GM18507 (cell line): ENCODE results near the gene GPC4.

Source experiments
- DNase-seq: peaks from one replicate; pipeline ENCODE4 v3.0.0; 2011; ENCODE audit warnings: low read depth; ENCODE audit not compliant: insufficient read length; ENCODE audit errors: extremely low spot score
- FAIRE-seq: peaks from 2 replicates; lab custom pipeline; 2011; peaks lifted over from hg19 to GRCh38; lab: Jason Lieb, UNC

The GPC4 gene

DNA sequence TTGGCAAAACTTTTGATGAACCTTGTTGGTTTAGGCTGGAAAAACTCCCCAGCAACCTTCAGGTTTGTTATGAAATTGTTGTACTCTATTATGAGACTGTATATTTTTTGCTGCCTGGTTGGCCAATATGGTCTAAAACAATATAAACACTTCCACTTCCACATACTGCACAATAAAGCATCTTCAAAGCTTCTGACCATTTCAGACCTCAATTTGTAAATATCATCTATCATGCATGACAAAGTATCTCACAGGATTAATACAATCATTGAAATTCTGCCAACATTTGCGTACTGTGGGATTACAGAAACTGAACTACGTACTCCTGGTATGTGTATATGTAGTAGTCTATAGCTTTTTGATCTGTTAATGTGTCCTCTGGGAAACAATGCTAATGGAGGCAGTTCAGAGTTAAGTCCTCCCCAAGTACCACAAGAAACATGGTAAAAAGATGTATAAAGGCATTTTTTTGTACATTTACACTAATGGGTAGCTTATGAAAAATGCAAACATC, 40.4 kb downstream of the GPC4 start:
- DNase-seq (no peak), FAIRE-seq (peak; percentile 53)

DNA sequence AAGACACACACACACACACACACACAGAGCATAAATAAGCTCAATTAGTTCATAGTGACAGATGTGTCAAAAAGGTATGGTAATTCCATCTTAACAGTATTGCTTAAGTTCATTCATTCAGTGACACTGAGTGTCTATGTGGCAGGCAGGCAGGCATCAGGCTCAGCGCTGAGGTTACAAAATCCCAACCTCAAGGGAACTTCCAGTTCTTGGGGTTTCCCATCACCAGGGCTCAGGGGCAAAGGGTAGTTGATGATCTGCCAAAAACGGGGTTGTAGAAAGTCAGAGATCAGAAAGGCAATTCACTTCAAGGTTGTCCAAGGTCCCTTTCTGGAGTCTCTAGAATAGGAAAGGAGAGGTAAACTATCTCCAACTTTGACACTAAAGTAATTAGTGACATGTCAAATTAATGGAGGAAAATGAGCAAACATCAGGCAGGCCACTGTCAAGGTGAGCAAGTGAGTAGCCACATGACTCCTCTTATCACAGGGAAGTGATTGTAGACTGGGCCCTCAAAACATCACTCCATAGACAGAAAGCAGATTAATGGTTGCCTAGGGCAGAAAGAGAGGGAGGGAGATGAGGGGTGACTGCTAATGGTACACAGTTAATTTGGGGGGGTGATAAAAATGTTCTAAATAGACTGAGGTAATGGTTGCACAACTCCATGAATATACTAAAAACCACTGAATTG, 41.8 kb downstream of the GPC4 start:
- FAIRE-seq (peak; percentile 83), DNase-seq (no peak)

DNA sequence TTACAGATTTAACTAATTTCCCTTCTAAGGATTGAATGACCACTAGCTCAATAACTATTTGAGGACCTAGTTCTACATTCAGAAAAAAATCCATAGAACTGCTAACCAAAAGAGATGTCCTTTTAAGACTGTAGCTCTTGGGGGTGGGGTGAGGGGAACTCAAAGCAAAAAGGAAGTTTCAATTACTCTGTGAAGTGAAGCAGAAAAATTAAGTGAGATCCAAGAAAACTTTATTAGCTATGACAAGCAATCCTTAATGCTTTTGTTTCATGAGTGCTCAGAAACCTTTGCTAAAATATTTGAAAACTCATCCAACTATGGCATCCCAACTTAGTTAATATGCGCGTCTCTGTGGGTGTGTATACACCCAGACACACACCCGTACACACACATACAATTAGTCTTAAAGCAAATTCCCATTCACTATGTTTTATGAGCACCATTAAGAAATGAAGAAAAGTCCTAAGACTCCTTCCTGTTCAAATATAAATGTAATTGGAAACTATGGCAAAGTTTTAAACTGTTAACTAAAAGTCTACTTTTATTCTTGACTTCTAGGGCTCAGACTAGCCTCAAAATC, 44.5 kb downstream of the GPC4 start:
- no peak for DNase-seq
- FAIRE-seq = peak; percentile 63

DNA sequence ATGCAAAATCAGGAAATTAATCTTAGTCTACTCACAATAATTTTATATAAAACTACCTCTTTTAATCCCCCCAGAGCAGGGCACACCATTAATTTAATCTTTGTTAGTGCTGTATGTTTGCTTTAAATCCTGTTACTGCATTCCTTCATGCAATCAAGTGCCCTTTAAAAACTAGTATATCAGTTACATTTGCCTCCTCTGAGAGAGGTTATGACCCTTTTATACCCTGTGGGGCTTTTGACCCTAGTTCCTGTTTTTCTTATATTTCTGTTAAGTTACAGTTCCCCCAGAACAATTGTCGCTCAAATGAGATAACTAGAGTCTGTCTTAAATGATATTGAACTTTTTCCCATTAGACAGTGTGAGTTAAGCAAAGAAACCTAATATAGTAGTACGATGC, 46.2 kb downstream of the GPC4 start:
- peak; percentile 42 for FAIRE-seq
- no peak for DNase-seq

DNA sequence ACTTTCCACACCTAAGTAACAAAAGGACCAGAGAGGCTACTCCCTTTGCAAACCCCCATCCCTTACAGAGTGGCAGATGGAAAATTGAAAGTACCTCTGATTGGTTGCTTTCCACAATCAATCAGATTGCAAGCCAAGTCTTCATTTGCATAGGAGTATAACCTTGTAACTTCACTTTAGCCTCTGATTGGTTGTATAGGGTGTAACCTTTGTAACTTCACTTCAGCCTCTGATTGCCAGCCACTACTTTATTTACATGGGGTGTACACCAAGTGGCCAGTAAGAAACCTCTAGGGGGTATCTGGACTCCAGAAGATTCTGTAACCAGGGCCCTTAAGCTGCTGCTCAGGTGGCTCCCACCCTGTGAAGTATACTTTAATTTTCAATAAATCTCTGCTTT, 48.6 kb downstream of the GPC4 start:
- FAIRE-seq (peak; percentile 36), DNase-seq (no peak)

DNA sequence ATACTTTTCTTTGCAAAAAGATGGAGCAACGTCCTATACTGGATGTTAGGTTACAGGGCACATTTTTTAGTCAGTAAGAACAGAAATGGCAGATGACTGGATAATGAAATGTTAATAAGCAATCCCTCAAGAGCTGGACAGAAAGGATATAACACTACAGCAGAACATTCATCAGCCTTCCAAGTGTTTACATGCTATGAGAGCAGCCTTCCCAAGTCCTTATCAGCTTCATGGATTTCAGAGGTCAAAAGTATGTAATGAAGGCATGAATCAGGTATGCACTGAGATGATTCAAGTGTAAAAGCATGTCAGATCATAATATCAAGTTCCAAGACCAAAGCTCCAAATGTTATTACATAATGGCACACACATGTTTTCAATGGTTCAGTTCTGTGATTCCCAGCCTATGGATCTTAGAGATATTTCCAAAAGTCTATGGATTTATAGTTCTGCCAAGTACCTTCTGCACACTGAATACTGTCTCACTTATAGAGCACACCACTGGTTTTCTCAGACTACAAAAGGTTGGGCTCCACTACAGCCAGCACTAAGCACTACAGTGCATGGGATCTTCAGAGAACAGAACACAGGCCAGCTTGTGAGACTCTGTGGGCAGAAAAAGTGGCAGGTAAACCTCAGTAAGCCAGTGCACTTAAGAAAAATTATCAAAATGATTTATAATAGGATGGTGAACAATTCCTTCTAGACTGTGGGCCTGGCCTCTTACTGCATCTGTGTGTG, 49.2 kb downstream of the GPC4 start:
- FAIRE-seq (no peak), DNase-seq (no peak)

DNA sequence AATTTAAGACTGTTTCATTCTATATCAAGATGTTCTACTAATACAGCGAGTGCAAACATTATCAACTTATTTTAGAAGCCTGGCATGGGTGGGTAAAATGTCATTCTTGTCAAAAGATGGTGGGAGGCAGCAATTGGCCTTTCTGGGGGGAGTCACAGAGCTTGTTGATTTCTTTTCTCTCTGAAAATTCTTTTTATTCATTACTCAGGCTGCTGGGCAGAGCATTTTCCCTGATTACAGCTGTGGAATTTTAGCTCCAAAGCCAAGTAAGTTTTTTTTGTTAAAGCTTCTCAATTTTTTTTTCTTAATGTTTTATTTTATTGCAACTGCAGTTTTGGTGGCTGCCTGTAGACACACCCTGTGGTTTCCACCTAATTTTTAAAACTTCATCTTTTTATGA, 50.4 kb downstream of the GPC4 start:
- DNase-seq (no peak), FAIRE-seq (peak; percentile 55)

DNA sequence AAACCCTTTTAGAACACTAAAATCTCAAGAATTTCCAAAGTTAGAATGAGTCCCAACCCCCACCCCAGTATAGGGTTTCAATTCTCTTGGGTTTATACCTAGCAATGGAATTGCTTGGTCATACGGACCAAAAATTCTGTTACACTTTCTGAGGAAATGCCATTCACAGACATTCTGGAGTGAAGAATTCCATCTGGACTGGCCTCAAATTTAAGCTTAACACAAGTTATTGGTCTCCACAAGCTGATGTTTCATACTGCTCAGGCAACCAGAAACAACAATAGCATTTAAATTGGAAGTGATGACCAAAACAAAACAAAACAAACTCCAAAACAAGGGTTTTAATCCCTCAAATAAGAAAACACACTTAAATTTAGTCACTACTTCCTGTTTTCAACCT, 51.1 kb downstream of the GPC4 start:
- FAIRE-seq (no peak), DNase-seq (no peak)

DNA sequence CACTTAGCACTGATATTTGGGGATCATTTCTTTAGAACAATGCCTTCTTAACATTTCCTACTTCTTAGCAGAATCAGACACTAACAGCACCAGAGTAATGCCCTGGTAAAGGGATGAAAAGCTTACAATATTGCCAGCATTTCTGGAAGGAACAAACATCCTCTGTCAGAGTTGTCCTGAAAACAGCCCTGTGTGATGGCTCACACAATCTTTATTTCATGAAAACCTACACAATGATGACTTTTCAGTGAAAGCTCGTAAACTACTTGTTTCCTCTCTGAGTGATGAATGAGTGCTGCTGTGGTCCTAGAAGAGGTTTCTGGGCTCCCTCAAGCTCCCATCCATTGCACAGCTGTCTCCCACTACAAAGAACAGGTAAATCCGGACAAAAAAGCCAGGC, 52.8 kb downstream of the GPC4 start:
- DNase-seq (no peak), FAIRE-seq (no peak)

DNA sequence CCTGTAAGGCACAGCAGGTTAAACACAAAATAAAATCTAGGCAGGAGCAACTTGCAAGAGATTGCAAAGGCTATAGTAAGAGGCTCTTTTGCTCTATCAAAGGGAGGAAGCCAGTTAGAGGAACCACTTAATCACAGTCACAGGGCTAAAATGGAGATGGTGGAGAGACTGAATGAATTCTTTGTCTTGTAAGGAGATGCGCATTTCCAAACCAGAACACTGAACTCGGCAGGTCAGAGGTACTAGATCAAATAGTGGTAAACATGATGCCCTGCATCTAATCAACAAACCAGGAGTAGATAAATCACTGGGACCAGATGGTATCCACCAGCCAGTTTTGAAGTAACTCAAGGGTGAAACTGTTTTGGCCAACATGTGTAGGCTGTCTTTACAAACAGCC, 55.8 kb downstream of the GPC4 start:
- no peak for DNase-seq
- no peak for FAIRE-seq

DNA sequence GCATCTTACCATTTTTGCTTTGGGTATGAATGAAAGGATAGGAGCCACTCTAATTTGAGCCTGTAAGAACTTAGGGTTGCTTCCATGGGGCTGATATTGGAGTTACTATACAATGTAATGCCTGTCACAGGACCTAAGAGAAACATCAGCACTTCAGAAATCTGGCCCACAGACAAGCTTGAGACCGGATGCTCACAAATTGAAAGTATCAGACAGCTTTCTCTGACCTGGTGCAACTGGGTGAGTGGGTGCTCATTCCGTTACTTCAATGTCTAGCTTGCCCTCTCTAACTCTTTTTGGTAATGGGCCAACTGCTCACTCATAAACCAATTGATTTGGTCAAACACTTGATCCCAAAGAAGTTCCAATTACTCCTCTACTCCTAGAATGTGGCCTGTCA, 62.1 kb downstream of the GPC4 start:
- no peak for FAIRE-seq
- DNase-seq = no peak

DNA sequence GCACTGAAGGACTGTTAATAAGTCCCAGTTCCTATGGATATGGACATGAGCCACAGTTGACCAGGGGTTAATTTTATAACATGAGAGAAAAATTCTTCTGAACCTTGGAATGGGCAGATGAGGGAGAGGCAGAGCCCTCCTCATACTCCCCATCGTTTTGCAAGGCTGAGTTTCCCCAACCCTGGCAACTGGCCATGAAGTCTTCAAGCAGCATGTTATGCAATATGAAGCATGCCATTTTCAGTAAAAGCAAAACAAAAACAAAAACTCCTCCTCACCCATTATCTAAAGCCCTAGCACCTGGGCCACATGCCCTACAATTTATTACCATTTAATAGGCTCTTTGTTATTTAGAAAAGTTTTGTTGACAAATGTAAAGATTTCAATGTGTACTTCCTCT, 64.5 kb downstream of the GPC4 start:
- DNase-seq = no peak
- FAIRE-seq = no peak

DNA sequence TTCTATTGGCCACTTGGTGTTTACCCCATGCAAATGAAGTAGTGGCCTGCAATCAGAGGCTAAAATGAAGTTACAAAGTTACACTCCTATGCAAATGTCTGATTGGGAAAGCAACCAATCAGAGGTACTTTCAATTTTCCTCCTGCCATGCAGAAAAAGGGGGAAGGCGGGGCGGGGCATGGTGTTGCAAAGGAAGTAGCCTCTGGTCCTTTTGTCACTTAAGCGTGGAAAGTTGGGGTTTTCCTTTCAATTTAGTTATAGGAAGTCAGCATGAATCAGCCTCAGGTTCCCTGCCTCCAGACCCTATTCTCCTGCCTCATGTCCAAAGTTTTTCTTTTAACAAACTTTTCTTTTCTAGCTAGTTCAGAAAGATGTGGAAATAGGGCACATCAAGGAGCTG, 69.3 kb downstream of the GPC4 start:
- FAIRE-seq (no peak), DNase-seq (no peak)

DNA sequence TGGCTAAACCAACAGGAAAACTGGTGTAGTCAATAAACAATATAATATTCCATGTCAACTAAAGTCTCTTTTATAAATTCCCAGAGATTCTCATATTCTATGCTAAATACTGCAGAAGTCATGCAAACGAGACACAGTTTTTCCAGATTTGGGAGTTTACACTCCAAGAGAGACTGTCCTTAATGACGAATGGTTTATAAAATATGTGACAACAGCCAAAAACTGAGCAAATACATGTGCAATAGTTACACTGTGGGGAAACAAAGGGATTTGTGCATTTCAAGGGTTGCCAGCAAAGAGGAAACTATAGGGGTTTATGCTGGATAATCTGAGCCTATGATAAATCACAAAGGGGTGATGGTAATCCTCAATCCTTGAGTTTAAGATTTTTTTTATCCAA, 75.7 kb downstream of the GPC4 start:
- FAIRE-seq (no peak), DNase-seq (no peak)

DNA sequence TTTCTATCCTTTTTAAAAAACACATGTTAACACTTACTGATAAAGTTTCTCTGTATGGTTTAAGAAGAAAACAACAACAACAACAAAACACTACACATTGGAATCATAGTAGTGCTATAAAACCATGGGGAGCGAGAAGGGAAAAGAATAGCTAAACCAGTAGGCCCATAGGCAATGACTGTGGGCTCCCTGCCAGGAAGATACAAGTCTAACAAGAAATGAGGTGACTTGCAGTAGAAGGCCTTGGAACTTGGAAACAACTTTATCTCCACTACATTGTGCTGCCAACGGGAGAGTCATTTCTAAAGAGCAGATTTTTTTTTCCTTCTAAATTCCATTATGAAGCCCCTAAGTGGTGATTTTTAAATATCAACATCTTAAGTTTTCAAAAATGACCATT, 78.0 kb downstream of the GPC4 start:
- DNase-seq = no peak

DNA sequence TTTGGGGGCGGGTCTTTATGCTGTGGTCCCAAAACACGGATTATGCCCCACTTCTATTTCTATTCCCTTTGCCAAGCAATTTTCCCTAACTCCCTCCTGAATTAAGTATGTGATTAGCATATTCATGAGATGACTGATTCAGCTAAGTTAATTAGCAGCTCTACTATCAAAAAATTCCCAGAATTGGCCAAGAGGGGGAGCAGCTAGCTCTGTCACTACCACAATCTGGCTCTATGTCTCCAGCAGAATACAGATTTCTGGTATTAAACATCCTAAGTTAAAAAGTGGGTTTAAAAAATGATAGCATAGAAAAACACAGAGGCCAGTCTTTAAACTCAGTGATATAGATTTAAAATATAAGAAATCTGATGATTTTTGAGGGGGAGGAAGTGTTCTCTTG, 80.3 kb downstream of the GPC4 start:
- DNase-seq (no peak), FAIRE-seq (peak; percentile 78)

More for the DNA sequence above, 78.0 kb downstream of the GPC4 start:
- FAIRE-seq = no peak

DNA sequence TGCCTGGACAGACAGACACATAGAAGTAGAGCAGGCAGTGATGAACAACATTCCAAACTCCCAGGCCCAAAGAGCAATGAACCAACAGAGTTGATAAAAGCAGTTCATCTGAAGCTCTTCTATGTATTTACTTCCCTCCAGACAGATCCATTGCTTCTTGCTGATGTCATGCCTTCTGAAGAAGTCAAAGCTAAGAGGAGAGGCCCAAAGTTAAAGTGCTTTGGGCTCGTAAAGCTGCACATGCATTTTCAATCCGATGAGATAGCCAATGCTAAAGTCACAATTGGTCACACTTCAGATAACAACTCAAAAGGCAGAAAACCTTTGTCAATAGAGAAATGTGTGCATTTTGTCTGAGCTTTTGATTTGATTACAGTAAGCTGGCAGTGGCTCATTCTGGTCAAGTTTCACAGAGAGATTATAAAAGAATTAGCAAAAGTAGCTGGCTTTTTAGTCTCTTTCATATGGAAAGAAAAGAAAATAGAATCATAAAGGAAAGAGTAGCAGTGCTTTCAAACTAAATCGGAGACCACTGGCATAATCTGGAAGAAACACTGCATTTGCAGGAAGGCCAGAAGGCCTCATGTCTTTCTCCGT, 82.0 kb downstream of the GPC4 start:
- no peak for DNase-seq
- FAIRE-seq = no peak

DNA sequence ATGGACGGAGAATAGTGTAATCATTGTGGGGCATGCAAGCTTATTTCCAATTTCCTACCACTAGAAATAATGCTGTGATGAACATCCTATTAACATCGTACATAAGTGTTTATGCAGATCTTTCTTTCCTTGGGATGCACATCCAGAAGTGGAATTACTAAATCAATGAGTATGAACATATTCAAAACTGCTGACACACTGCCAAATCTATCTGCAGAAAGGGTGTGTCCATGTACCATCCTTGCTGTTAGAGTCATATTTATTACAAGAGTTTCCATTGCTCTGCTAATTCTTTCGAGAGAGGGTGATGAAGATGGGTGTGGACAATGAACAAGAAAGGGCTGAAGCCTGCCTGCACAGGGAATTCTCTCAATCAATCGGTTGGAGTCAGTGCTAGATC, 82.6 kb downstream of the GPC4 start:
- no peak for FAIRE-seq

DNA sequence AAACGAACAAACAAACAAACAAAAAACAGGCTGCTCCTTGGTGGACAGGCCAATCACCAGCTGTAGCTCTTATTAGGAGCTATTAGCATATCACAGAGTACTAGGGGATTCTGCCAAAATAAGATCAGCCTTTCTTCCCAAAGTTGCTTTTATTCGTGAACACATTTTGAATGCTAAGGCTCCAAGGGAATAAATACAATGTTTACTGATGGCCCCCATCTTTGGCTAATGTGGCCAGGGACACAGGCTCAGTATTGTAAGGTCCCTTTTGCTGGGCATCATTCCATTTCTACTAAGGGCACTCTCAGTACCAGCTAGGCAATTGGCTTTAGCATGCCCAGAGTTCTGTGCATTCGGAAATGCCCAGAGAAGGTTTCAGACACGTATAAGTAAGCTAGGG, 84.3 kb downstream of the GPC4 start:
- DNase-seq (no peak), FAIRE-seq (no peak)

More for the DNA sequence above, 82.6 kb downstream of the GPC4 start:
- DNase-seq = no peak

DNA sequence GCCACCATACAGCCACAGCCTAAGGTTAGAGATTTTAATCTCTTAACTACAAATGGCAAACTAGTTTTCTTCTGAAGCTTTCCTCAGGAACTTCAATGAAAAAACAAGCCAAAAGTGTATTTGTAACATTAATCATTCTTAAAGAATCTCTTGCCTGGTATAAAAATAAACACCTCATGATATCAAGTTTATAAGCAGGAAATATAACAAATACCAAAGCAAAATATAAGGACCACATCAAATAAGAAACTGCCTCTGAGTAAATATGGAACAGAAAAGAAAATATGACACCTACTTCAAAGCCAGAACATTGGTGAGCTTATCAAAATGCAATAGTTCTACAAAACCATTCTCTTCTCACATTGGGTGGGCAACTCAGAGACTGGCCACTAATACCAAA, 89.9 kb downstream of the GPC4 start:
- FAIRE-seq (no peak), DNase-seq (no peak)
